Cortex of kidney (tissue), 1 donor: ENCODE results near the gene CRTAC1.

Experiments used
- DNase-seq: peaks from one replicate; lab custom pipeline; 2025; lab: John Stamatoyannopoulos, UW

The CRTAC1 gene

GRCh38 chr10:97974526-97975525 lies 55.6 kb downstream of the CRTAC1 start:
- DNase-seq, result no peak

- no peak for DNase-seq
These were observed 56.3 kb downstream of the CRTAC1 start for GRCh38 chr10:97974100-97974499.

GRCh38 chr10:97969538-97970079 lies 60.8 kb downstream of the CRTAC1 start:
- DNase-seq, result no peak

- DNase-seq, result no peak
These were observed 65.7 kb downstream of the CRTAC1 start for GRCh38 chr10:97964748-97965147.

- no peak for DNase-seq
These were observed 68.5 kb downstream of the CRTAC1 start for GRCh38 chr10:97961945-97962344.

GRCh38 chr10:97960269-97961056 lies 70.0 kb downstream of the CRTAC1 start:
- no peak for DNase-seq

- no peak for DNase-seq
These were observed 81.0 kb downstream of the CRTAC1 start for GRCh38 chr10:97949462-97949861.

- no peak for DNase-seq
These were observed 81.6 kb downstream of the CRTAC1 start for GRCh38 chr10:97948822-97949221.

GRCh38 chr10:97944772-97945171 lies 85.6 kb downstream of the CRTAC1 start:
- no peak for DNase-seq

- no peak for DNase-seq
These were observed 87.1 kb downstream of the CRTAC1 start for GRCh38 chr10:97943294-97943693.

GRCh38 chr10:97940534-97940933 lies 89.9 kb downstream of the CRTAC1 start:
- DNase-seq, result no peak

GRCh38 chr10:97939446-97939990 lies 90.9 kb downstream of the CRTAC1 start:
- no peak for DNase-seq

GRCh38 chr10:97937928-97938327 lies 92.5 kb downstream of the CRTAC1 start:
- DNase-seq, result no peak

- DNase-seq, result no peak
These were observed 93.4 kb downstream of the CRTAC1 start for GRCh38 chr10:97937054-97937453.

- no peak for DNase-seq
These were observed 94.3 kb downstream of the CRTAC1 start for GRCh38 chr10:97936126-97936525.

GRCh38 chr10:97932932-97933530 lies 97.4 kb downstream of the CRTAC1 start:
- no peak for DNase-seq

- no peak for DNase-seq
These were observed 99.4 kb downstream of the CRTAC1 start for GRCh38 chr10:97931041-97931440.

GRCh38 chr10:97928897-97929296 lies 101.5 kb downstream of the CRTAC1 start:
- no peak for DNase-seq

GRCh38 chr10:97927622-97928021 lies 102.8 kb downstream of the CRTAC1 start:
- DNase-seq, result no peak

GRCh38 chr10:97926055-97926454 lies 104.4 kb downstream of the CRTAC1 start:
- no peak for DNase-seq

- DNase-seq, result no peak
These were observed 105.0 kb downstream of the CRTAC1 start for GRCh38 chr10:97925308-97925938.
